HG02884 (cell line): Measurements from ENCODE around the gene IL17RD.

Experiments used
- ATAC-seq: cut with Tn5 transposase; IDR thresholded peaks from one replicate; pipeline ENCODE4 v1.9.1; 2021; ENCODE audit warnings: mild to moderate bottlenecking, moderate library complexity; ENCODE audit not compliant: unreplicated experiment

The IL17RD gene

GRCh38 chr3:57164657-57165573, at the start of gene IL17RD:
Gene IL17RD, minus strand, starts transcription at chr3:57165353. Its CDS starts 67 bp downstream, at chr3:57165286.
- no peak for ATAC-seq

- no peak for ATAC-seq
Measured at GRCh38 chr3:57206423-57206822, 41.3 kb upstream of the IL17RD start.

DNA sequence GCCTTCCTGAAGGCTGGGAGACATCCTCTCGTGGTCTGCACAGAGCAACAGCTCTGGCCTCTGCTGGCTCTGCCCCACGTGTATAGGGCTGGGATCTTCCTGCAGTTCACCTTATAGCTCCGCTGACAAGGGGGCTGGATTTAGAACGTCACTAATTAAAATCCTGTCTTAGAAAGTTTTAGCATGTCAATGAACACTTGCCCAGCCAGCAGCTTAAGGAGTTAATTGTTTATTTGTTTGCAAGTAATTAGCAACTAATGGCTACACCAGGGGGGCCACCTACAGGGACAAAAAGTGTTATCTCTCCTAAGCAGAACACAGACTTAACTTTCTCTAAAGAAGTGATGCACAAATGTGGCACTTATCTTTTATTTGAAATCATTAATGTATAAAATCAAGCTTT, 34.7 kb upstream of the IL17RD start, which contains the start of gene HESX1:
Gene HESX1, minus strand, starts transcription at position 84 of the 403 bp plus-strand sequence. Its CDS starts 60 bp downstream, at position 24.
- ATAC-seq, result no peak

DNA sequence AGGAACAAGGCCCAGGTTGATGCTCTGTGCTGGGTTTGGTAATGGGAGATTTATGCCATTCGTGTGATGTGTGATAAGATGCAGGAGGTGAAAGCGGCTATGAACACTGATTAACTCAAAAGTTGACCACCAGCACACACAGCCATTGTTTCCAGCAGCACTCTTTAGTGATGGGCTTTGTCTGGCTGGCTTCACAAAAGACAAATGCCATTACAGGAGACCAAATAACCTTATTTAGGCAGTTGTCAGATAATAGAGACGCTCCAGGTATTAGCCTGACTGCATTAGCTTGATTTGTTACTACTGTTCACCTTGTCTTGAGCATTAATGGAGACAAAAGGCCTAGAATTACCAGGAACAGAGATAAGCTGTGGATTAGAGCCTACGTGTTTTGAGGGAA, 29.5 kb upstream of the IL17RD start:
- no peak for ATAC-seq

GRCh38 chr3:57192028-57192427, 26.9 kb upstream of the IL17RD start:
- ATAC-seq, result no peak

DNA sequence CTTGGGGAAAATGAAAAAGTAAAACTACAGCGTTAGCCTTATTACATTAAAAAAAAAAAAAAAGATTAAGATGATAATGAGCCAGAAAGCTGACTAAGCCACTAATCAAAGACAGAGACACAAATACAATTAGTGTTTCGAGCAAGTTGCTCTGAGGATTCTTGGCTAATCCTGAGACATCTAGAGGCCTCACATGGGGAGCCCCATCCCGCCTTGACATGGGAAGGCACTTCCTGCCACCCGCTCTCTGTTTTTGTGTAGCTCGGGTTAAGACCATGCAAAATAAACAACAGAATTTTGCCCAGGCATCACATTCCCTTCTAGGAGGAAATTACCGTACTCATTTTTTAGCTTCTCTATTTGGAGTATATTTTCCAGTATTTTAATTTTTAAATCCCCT, 19.4 kb upstream of the IL17RD start:
- no peak for ATAC-seq

DNA sequence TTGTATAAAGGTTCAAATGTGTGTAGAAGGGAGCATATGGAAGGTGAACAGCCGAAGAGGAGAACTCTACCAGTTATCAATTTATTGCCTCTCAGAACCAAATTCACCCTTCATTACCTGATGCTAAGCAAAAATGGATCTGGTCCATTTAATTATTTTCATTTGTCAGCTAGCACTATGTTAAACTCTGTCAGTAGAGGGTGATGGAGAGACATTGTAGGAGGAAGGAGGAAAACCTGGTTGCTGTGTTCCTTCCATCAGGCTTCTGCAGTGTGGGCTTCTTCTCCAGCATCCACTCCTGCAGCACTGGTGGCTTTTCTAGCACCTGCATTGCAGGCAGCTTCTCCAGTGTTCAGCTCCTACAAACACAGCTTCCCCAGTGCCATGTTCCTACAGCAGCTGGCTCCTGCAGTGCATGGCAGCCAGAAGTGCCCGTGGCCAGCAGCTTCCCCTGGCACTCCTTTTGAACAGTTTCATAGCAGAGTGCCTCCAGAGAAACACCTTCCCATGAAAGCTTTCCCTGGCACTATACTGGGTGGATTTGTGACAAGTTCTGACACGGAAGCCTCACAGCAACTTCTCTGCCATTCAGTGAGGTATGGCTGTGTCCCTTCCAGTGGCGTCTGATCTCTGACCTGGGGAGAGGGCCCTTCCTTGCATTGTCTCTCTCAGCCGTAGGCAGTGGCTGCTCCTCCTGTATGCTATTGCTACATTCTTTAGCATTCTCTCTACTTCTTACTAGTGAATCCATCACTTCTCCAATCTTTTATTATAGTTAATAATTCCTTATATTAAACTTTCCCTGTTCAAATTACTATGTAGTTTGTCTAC, 14.6 kb upstream of the IL17RD start:
- ATAC-seq, result no peak

DNA sequence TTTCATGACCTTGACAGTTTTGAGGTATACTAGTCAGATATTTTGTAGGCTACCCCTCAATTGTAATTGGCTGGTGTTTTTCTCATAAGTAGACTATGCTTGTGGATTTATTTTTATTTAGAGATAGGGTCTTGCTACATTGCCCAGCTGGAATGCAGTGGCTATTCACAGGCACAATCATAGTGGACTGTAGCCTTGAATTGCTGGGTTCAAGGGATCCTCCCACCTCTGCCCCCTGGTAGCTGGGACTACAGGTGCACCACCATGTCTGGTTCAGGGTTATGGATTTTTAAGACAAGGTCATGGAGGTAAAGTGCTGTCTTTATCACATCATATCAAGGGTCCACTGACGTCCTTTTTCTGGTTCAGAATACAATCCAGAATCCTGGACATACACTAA, 10.9 kb upstream of the IL17RD start:
- no peak for ATAC-seq

DNA sequence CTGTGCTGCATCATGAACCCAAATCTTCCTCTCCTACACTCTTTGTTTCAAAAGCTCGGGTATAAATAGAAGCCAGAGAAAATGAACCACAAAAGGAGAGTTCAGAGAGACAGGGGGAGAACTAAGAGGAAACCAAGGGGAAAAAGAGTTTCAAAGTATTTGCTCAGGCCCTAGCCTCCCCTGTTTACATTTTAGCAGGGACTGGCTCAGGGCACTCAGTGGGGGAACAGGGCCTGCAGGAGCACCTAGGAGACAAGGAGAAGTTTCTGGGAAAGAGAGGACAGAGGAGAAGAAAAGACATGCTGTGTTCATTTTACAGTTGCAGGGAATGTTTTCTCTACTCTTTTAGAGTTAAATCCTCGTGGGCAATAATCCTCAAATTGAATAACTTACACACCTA, 8.5 kb upstream of the IL17RD start:
- ATAC-seq, result no peak

- ATAC-seq, result no peak
Measured at GRCh38 chr3:57170946-57171345, 5.8 kb upstream of the IL17RD start.

DNA sequence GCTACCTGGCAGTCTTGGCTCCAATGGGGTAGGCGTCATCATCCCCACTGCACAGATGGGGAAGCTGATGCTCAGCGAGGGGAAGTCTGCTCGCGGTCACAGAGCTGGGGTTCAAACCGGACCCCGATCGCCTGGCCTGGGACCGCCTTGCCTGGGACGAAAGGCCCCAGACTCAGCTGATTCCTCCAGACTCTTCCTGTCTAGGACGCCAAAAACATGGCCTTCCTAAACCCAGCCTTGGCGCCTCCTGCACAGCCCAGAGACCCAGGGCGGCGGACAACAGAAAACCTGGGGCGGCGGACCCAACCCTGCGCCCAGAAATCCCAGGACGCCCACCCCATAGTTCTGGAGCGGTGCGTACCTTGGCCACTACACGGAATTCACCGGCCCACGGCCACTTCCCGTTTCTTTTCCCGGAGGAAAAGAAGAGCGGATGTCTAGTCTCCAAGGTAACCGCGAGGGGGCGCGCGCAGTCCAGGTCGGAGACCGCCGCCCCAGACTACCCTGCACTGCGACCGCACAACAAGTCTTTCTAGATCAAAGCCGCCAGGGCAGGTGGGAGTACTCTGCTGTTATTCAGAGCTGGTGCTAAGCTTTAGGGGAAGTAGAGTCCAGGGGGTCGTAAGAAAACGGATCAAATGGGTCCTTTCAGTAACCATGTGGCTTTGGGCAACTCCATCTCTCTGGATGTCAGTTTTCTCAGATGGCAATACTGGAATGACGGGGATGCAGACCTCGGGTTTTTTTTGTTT, 4.9 kb upstream of the IL17RD start:
- ATAC-seq, result peak; percentile 62

DNA sequence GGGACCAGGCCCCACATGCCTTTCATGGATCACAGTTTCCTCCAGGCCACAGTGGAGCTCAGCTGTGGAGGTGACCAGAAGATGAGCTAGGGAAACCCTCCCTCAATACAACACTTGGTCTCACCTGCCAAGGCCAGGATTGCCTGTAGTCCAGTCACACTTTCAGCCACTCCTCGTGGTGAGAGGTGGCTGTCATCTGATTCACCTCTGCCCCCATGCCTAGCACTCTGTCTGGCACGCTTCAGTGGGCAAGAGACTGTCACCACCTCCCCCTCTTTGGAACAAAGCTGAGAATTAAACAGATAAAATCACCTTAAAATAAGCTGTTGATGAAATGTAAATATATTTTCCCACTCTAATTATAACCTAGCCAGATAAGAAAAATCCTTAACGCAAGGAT, 4.0 kb upstream of the IL17RD start:
- no peak for ATAC-seq

- ATAC-seq, result no peak
Measured at GRCh38 chr3:57168151-57168550, 3.0 kb upstream of the IL17RD start.

GRCh38 chr3:57166660-57167059, 1.5 kb upstream of the IL17RD start:
- no peak for ATAC-seq

GRCh38 chr3:57165641-57166040, 488 bp upstream of the IL17RD start:
- ATAC-seq, result no peak

DNA sequence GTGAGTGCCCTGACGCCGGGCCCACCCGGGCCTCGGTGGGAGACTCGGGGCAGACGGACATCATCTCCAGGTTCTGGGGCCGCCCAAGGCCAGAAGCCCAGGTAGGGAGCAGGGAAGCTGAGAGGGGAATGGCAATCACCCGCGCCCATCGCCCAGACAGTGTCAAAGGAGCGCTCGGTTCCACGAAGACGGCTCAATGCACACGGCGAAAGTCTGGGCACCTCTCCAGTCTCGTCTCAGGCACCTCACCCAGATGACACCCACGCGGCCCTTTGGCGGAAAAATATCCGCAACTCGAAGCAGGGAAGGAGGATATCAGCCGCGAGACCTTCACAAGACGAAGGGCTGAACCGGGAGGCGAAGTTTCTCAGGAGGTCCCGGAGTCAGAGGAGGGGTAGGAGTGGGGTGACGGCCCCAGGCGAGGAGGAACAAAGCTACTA, 916 bp downstream of the IL17RD start:
- ATAC-seq, result no peak

DNA sequence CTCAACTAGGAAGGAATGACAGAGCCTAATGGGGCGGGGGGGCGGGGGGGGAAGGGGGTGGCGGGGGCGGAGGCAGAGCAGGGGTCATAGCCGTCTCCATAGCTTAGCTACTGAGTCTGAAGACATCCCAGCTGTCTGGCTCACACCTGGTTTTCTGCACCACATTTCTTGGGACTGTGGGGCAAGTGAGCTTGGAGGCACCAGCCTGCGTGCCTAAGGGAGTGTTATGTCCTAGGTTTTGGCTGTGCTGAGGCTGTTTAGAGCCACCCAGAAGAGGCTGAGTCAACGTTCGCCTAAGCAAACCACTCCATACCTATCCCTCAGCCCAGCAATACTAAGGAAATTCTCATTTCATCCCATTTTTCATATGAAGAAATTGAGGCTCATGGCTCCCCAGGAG, 1.4 kb downstream of the IL17RD start:
- no peak for ATAC-seq

GRCh38 chr3:57161915-57162314, 3.2 kb downstream of the IL17RD start:
- ATAC-seq, result no peak

- no peak for ATAC-seq
Measured at GRCh38 chr3:57160765-57161538, 4.2 kb downstream of the IL17RD start.

DNA sequence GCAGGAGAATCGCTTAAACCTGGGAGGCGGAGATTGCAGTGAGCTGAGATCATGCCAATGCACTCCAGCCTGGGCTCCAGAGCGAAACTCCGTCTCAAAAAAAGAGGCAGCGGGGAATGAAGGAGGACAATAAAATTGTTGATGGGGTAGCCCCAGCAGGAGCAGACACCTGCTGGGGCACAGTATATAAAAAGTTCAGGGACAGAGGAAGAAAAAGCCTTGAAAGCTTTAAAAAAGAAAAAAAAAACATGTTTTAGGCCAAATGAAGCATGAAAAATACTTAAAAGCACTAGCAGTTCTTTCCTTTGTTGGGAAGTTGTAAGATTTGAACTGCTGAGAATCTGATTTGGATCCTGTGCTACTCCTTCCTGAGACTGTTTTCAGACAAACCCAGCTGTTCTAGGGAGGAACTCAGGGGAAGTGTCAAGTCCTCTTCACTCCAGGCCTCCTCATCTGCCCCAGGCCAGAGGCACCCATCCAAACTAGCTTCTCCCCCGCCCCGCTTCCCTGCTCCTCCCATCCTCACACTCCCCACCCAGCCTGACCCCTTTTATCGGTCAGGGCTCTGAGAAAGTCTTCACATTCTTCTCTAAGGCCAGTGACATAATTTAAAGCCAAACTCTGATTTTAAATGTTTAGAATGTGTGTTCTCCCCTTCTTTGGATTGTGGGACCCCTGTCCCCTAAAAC, 4.9 kb downstream of the IL17RD start:
- no peak for ATAC-seq
